ENCODE measurements around the gene WASF2.
"Not testable (repeated sequence)": the region's sequence is repeated elsewhere in the genome, so short reads cannot be mapped to it uniquely, and the experiment has no call there.

The WASF2 gene

DNA sequence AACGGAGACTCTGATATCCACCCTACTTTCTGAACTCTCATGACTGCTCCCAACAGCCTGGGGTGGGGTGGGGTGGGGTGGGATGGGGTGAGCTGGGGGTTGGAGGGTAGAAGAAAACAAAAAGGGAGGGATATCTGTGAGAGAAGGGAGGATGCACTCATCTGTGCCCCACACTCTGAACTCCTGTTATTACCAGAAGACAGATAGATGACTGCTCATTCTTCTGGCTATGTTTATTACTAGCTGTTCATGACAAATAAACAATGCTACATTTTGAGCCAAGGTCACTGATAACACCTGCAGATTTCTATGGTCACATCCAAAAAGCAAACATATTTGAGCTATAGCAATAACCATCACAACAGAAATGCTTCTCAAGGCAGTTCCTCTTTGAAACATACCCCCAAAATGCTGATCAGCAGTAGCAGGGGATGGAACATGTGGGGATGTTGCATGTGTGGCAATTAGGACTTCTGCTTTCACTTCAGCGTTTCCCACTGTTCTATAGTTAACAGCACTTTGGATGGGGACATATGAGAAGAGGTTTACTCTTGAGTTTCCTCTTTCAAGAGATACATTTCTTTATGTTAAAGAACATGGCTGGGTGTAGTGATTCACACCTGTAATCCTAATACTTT is 54.3 kb downstream of the WASF2 start:
- no peak for TF ChIP-seq CTCF (IDR thresholded peaks at IDR 0.05; ENCODE audit: low read depth, low read length)
- Histone ChIP-seq H3K4me1 (no peaks in the 10 kb centered on the region), H3K9me3 (no peaks in the 10 kb centered on the region), H3K36me3 (no peaks in the 10 kb centered on the region), H3K27me3 (no peaks in the 10 kb centered on the region), H3K4me3 (ENCODE audit: low read depth, low read length) (no peak overlapping the region)
- no peak for DNase-seq

GRCh38 chr1:27433706-27434105 is 56.3 kb downstream of the WASF2 start:
- DNase-seq: no peak
- no peaks in the 10 kb centered on the region for H3K36me3 ChIP-seq
- no peak overlapping the region for H3K4me3 ChIP-seq (ENCODE audit: low read depth, low read length)
- H3K27me3 ChIP-seq: no peaks in the 10 kb centered on the region
- TF ChIP-seq CTCF (IDR thresholded peaks at IDR 0.05; ENCODE audit: low read depth, low read length): no peak
- H3K9me3 ChIP-seq: no peaks in the 10 kb centered on the region
- H3K4me1 ChIP-seq: no peaks in the 10 kb centered on the region

DNA sequence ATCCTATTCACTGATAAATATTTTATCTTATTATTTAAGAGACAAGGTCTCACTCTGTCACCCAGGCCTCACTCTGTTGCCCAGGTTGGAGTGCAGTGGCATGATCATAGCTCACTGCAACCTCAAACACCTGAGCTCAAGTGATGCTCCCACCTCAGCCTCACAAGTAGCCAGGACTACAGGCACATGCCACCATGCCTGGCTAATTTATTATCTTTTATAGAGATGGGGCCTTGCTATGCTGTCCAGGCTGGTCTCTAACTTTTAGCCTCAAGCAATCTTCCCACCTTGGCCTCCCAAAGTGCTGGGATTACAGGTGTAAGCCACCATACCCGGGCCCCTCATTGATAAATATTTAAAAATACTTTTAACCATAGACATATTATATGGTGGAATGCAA is 57.2 kb downstream of the WASF2 start:
- not testable (repeated sequence) for DNase-seq; H3K27me3 ChIP-seq; H3K9me3 ChIP-seq; H3K4me1 ChIP-seq; H3K36me3 ChIP-seq; H3K4me3 ChIP-seq (ENCODE audit: low read depth, low read length)

DNA sequence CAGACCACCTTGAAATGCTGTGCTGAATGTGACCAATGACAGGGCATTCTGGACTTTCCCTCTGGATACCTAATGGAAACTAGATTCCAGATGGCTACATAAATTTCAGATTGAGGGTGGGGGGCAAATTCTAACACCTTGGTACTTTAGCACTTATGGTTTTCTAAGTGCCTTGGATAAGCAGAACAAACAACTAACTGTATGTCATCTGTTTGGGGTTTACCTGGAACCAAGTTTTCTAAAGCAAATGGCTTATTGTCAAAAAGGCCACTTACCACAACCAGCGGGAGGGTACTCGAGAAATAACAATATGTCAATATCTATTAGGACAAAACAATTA is 58.4 kb downstream of the WASF2 start:
- TF ChIP-seq CTCF (IDR thresholded peaks at IDR 0.05; ENCODE audit: low read depth, low read length): no peak
- no peaks in the 10 kb centered on the region for H3K27me3 ChIP-seq
- H3K9me3 ChIP-seq: no peaks in the 10 kb centered on the region
- DNase-seq: no peak
- H3K4me1 ChIP-seq: no peaks in the 10 kb centered on the region
- no peaks in the 10 kb centered on the region for H3K36me3 ChIP-seq
- no peak overlapping the region for H3K4me3 ChIP-seq (ENCODE audit: low read depth, low read length)

DNA sequence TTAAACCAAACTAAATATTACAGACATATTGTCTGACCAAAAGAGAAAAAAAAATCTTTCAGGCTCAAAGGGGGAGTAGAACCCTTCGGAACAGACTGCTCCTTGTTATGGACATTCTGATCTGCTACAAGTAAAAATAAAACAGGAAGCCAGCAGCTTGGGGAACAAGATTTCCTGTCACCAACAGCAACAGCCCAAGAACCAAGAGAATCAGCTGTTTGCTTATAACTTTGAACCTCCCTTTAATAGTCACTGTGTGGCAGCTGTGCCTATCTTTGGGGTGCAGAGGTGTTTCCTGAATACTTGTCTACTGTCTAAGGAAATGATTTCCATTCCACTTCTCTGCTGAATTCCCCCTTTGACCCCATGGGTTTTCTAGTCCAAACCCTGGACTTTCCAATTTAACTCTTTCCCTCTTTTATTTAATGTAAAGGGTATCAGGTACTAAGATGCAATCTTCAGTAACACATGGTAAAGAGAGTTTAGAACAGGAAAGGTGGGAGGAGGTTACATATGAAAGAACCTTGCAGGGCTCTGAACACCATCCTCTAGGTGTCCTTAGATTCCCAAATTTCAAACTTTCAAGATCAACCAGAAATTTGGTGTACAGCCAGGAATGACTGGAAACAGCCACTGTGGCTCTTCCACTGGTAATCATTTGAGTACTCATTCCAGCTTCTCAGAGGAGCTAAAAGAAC is 58.9 kb downstream of the WASF2 start:
- DNase-seq: no peak
- H3K9me3 ChIP-seq: no peaks in the 10 kb centered on the region
- no peak for TF ChIP-seq CTCF (IDR thresholded peaks at IDR 0.05; ENCODE audit: low read depth, low read length)
- no peaks in the 10 kb centered on the region for H3K36me3 ChIP-seq
- no peaks in the 10 kb centered on the region for H3K4me1 ChIP-seq
- H3K27me3 ChIP-seq: no peaks in the 10 kb centered on the region
- H3K4me3 ChIP-seq (ENCODE audit: low read depth, low read length): no peak overlapping the region

DNA sequence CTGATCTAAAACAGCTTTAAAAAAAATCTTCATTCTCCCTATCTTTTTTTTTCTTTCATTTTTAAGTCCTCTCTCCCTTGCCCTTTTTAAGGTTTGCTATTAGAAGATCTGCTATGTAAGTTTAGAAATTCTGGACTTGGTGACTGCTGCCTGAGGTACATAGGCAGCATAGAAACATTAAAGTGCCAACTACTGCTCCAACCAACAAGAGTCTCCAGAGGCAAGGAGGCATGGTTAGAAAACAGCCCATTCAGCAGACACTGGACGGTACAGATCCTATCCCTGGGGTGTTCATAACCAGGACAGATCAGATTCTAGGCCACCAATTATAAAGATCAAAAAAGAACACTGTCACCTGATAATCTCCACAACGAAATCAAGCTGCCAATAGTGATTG is 60.9 kb downstream of the WASF2 start:
- no peaks in the 10 kb centered on the region for H3K36me3 ChIP-seq
- TF ChIP-seq CTCF (IDR thresholded peaks at IDR 0.05; ENCODE audit: low read depth, low read length): no peak
- DNase-seq: no peak
- H3K4me3 ChIP-seq (ENCODE audit: low read depth, low read length): no peak overlapping the region
- no peaks in the 10 kb centered on the region for H3K27me3 ChIP-seq
- H3K4me1 ChIP-seq: no peaks in the 10 kb centered on the region
- H3K9me3 ChIP-seq: no peaks in the 10 kb centered on the region

Data from BE2C (cell line).